Skeletal muscle cell (primary cell): ENCODE measurements around the gene MRPL46.
"Not testable (repeated sequence)": the region's sequence is repeated elsewhere in the genome, so short reads cannot be mapped to it uniquely, and the experiment has no call there.

ENCODE experiments used
- DNase-seq: peaks from one replicate; pipeline ENCODE4 v3.0.0-alpha.2; 2010; ENCODE audit warnings: low read depth
- H3K4me3 ChIP-seq: 2 replicates; pipeline ENCODE4 v1.5.1; 2011; ENCODE audit warnings: low read depth, mild to moderate bottlenecking, control low read depth, low read length, moderate library complexity

Gene MRPL46

DNA sequence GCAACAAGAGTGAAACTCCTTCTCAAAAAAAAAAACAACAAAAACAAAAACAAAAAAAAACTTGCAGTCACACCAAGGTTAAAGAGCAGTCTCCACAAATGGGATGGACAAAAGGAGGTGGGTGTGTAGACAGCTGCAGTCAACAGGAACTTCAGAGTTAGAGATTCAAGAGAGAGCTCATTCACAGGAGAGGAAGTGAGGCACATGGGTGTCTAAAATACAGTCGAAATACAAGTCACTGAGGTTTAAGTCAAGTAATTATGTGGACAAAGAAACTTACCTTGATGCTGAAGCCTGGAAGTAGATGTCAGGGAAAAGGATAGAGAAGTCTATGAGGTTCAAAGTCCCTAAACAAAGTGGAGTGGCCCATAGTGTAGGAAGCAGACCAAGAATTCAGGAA, 15.1 kb upstream of the MRPL46 start:
- DNase-seq = no peak
- H3K4me3 ChIP-seq = no peak overlapping the region

DNA sequence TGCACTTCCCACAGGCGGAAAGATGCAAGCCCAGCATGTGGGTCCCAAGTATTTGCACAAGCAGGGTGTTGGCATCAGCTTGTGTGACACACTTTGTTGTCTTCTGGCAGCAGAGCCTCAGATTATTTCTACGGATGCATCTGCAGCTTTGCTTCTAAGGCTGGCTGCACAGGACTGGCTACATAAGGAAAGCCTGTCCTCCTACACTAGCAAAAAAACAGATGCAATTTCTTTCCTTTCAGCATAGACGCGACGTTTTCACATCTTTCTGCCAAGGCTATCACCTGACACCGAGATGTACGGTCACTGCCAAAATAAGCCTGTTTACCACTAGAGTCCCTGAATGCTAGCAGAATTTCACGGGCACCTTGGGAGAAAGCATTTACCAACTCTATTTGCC, 13.8 kb upstream of the MRPL46 start:
- DNase-seq = no peak

DNA sequence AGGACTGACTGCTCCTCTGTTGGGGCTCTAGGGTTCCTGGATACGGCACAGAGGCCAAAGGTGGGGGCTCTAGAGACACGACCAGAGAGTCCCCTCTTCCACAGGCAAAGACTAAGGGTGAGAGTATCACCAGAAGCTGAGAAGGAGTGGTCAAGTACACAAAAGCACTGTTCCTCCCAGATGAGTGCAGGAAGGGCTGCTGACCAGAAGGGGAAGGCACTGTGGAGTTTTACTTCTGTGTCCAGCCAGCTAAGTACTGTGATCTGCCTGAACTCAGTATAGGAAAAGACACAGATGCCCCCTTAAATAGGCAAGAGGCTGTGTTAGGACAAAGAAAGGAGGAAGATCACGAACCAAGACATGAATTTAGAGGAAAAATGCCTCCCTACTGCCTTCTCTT, 12.0 kb upstream of the MRPL46 start:
- H3K4me3 ChIP-seq = no peak overlapping the region
- no peak for DNase-seq

More for the DNA sequence above, 13.8 kb upstream of the MRPL46 start:
- H3K4me3 ChIP-seq = no peak overlapping the region

DNA sequence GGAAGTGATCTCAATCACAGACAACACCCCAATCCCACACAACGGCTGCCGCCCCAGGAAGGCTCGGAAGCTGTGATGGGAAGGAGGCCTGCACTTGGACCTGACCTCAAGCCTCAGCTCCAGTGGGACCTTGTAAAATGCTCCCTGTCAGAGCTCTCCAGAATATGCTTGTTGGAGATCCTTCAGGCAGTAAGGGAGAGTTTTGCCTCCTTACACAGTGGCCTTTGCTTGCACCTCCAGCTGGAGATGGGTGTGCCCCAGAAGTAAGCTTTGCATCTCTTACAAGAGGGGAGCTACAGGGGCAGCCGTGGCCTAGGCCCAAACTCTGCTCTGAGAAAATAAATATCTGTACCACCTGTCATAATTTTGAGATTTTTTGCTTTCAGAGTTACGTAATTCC, 10.7 kb upstream of the MRPL46 start:
- H3K4me3 ChIP-seq = no peak overlapping the region
- DNase-seq = no peak

DNA sequence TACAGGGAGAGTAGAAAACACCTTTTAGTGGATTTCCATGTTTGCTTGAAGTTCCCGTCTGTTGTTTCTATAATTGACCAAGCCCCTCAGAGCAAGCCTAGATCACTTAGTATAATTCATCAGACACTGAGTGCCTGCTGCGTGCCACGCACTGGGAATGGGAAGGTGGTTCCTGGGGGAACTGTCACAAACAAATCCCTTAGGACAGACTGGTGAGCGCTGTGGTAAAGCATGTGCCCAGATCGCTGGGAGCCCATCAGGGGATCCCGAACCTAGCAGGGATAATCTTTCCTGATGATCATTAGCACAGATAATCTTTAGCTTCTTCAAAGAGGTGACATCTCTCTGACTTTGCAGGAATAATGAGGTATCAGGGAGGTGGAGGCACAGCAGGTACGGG, 9.9 kb upstream of the MRPL46 start:
- H3K4me3 ChIP-seq = no peak overlapping the region
- DNase-seq = no peak

DNA sequence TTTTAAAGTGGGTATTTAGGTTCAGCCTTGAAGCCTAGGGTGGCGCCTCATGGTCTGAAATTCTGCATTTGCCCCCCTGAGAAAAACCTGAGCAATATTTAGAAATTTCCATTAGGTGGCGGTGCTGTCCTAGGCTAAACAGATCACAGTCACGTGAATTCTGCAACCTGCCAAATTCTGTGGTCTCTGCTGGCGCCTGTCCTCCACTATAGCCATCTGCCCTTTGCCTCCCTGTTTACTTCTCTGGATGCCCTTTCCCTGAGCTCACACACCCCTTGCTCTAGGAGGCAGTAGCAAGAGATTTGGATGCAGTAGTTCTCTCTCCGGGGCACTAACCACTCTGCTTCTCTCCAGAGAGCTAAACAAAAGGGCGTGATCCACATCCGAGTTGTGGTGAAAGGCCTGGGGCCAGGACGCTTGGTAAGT, 9.5 kb upstream of the MRPL46 start:
- no peak overlapping the region for H3K4me3 ChIP-seq
- DNase-seq = no peak

DNA sequence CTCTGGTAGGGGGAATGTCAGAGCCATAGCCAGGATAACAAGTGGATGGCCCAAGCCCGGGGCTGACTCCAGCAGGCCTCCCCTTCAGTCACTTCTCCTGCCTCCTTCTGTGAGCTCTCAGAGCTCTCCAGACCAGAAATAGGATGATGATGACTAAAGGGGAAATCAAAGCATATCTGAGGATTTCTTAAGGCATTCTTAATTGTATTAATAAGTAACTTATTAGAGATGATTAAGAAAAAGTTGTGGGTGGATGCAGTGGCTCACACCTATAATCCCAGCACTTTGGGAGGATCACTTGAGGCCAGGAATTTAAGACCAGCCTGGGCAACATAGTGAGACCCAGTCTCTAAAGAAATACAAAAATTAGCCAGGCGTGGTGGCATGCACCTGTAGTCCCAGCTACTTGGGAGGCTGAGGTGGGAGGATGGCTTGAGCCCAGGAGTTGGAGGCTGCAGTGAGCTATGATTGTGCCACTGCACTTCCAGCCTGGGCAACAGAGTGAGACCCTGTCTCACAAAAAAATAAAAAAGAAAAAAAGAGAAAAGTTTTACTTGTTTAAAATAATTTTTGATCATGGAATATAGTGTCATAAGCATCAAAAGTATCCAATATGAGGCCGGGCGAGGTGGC, 6.6 kb upstream of the MRPL46 start:
- H3K4me3 ChIP-seq, DNase-seq: not testable (repeated sequence)

DNA sequence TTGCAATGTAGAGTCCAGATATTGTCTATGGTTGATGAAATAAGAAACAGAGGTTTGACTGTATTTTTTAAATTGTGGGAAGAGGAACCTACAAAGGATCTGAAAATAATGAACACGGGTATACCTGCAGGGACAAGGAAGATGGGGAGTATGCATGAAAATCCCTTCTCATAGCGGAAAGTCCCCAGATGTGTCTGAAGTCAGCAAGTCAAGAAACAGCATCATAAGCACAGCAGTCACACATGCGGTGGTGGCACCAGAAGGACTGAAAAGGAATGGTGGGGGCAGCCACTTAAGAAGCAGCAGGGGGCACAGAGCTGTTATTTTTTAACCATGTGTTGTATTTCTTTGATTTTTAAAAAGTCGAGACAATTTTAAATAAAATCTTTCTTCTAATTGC, 5.0 kb upstream of the MRPL46 start:
- no peak overlapping the region for H3K4me3 ChIP-seq
- no peak for DNase-seq

DNA sequence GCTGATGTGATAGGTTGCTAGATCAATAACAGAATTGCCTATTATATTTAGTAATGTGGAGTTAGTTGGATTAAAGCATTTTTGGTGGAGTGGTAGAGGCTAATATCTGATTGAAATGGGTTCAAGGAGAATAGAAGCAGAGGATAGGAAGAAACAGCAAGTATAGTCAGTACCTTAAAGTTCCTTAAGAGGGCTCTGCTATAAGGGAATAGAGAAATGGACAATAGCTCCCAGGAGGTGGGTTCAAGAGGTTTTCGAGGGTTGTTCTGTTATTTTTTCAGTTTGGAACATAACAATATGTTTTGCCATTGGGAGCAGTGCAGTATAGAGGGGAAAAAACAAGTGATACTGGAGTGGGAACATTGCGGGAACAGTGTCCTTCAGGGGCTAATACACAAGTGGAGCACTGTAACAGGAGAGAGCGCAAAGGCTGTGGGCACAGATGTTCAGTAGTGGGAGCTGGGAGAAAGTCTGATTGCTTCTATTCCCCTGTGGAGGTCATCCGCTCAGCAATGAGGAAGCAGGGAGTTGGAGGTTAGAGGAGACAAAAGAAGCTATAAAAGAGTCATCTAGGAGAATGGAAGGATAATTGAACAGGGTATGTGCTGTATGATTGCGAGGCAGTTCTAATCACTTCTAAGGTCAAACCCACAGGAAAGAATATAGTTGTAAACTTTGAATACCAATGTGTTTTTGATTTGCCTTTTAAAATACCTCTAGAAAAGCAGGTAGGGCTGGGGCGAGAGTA, 3.6 kb upstream of the MRPL46 start:
- no peak for DNase-seq
- H3K4me3 ChIP-seq = no peak overlapping the region

DNA sequence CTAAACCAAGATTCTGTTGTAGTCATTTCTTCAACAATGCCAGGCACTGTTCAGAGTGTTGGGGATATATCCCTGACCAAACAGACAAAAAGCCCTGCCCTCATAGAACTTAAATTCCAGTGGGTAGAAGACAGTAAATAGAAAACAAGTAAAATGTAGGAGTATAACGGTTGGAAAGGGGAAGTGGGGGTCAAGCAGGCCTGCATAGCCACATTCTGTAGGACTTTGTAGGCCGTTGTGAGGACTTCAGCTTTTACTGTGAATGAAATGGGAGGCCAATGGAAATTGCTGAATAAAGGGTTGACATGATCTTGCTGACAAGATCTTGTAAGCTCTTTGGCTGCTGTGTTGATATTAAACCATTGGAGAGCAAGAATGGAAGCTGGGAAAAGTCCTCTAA, 2.1 kb upstream of the MRPL46 start:
- no peak for DNase-seq

DNA sequence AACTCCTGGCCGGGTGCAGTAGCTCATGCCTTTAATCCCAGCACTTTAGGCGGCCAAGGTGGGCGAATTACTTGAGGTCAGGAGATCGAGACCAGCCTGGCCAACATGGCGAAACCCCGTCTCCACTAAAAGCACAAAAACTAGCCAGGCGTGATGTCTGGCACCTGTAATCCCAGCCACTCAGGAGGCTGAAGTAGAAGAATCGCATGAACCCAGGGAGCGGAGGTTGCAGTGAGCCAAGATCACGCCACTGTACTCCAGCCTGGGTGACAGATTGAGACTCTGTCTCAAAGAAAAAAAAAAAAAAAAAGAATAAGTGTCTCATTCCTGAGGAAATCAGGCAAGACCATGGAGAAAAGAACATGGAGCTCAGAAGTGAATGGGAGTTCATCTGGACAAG, 1.5 kb upstream of the MRPL46 start:
- not testable (repeated sequence) for H3K4me3 ChIP-seq, DNase-seq

More for the DNA sequence above, 2.1 kb upstream of the MRPL46 start:
- H3K4me3 ChIP-seq = no peak overlapping the region

DNA sequence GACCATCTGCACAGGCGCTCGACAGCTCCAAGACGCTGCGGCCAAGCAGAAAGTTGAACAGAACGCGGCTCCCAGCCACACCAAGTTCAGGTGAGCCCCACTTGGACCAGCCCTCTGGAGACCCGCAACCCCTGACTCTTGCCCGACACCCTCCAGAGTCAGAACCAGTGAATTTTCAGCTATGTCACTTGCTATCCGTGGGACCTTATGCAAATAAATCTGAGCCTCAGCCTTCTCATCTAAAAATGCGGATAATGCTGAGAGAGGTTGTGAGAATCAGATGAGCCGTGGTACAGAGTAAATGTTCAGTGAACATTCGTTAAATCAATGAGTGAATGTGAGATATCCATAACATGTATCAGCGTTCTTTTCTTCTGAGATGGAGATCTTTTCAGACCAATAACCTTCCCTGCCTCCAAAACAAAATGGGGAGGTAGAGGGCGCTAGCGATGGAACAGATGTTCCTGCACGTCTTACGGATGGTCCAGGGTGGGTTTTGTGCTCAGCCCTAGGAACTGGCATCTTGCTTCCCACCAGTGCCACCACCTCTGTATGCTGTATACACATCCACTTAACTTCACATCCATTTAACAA, 844 bp upstream of the MRPL46 start:
- H3K4me3 ChIP-seq = peak overlapping the region; percentile 91
- DNase-seq = no peak

DNA sequence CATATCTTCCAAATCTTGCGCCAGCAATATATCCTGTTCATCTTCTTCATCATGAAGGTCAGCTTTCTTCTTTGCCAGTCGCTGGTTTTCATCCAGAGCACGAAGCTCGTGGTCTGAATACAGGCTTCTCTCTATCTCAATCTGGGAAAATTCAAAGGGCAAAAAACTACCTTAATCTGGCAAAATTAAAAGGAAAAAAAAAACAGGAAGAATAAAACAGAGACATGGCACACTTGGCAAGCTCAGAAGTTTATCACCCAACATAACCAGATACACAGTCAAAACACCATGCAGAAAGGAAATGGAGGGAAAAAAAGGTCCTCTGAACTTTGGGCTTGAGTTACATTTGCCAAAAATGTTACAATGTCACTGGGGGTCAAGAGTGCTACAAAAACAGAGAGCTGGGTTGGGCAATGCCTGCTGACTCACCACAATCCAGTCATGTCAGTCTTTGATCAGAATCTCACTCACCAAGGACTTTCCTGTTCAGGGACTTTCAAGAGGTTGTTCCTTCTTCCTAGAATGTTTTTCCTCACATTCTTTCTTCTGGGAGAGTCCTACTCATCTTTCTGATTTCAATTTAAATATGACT, 1.5 kb downstream of the MRPL46 start:
- H3K4me3 ChIP-seq = no peak overlapping the region
- peak; percentile 46 for DNase-seq

DNA sequence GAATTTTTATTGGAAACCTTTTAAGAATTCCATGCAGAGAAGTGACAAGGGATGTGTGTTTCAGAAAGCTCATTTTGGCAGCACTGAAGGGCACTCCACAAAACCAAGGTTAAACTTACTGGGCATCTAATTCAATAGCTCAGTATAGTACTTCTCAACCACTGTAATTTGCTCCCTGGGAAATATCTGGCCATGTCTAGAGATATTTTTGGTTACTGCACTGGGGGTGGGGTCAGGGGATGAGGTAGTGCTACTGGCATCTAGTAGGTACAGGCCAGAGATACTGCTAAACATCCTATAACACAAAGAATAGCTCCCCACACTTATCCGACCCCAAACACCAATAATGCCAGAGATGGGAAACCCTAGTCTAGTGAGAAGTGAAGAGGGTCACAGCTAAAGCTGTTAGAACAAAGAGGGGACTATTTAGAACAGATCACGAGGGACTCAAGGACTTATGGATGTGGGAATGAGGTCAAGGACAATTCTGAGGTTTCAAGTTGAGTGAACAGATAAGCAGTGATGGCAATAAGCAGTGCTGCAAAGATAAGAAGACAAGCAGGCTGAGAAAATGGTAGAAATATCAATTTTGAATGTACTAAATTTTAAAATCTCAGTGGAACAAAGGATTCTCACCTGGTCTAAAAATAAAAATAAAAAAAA, 3.2 kb downstream of the MRPL46 start:
- DNase-seq = no peak
- H3K4me3 ChIP-seq = no peak overlapping the region

DNA sequence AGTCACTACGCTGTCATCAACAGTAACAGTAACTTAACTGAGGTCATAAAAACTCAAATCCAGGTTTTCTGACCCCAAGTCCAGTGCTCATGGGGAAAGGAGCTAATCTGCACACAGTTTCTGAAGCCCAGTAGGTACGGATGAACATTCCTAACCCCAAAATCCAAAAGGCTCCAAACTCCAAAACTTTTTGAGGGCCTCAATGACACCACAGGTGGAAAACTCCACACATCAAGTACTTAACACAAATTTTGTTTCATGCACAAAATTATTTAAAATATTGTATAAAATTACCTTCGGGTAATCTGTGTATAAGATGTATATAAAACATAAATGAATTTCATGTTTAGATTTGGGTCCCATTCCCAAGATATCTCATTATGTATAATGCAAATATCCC, 10.5 kb downstream of the MRPL46 start:
- no peak for DNase-seq

DNA sequence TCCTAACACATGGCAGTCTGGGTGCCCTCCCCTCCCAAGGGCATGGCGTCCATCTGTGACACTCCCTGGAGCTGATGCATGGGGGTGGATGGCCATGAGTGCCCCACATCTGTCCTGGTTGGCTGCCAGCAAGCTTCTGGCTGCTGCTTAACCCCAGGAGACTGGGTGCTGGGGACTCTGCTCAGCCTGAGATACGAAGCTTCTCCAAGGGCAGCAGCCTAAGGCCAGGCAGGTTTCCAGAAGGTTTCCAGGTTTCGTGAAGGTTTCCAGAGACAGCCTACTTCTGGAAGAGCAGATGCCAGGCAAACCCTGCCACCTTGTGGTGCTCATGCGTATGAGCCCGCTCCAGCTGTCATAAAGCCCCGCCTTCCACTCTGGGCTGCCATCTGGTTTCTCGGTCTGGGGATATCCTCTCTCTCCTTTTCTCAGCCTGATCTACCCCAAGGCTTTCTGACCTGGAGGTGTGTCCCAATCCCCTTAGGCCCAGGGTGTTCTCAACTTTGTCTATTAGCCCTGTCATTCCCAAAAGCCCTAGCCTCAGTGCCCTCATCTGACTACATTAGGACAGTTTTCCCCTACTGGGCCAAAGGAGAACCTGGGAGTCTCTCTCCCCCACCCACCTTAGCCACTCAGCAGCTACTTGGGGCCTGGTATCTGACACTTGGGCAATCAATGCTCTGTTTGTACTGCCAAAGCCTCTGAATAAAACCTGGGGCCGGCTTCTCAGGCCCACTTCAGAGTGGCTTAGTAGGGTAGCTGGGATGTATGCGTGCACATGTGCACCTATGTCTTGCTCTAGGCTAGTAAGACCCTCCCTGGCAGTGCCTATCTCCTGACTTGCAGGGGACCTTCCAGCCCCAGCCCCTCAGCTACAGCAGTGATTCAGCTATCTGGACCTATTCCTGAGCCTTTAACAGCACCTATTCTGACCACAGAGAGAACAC, 12.0 kb downstream of the MRPL46 start:
- no peak for DNase-seq

More for the DNA sequence above, 10.5 kb downstream of the MRPL46 start:
- H3K4me3 ChIP-seq = no peak overlapping the region

DNA sequence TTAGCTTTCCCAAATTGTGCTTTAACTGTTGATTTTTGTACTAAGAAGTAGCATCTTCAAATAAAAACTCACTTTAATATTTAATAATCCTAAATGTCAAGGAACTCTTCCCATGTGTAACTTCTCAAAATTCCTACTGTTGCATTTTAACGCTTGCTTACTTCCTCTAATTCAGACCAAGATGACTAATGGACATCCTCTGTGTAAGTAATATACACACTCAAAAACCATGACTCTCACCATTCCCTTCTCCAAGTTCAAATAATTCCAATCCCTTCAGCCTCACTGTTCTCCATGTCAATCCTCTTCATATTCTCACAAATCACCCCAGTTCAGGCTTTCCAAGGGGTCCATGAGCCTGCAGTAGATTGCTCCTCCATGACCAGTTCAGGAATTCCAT, 13.0 kb downstream of the MRPL46 start:
- no peak overlapping the region for H3K4me3 ChIP-seq
- no peak for DNase-seq

More for the DNA sequence above, 12.0 kb downstream of the MRPL46 start:
- H3K4me3 ChIP-seq = no peak overlapping the region

DNA sequence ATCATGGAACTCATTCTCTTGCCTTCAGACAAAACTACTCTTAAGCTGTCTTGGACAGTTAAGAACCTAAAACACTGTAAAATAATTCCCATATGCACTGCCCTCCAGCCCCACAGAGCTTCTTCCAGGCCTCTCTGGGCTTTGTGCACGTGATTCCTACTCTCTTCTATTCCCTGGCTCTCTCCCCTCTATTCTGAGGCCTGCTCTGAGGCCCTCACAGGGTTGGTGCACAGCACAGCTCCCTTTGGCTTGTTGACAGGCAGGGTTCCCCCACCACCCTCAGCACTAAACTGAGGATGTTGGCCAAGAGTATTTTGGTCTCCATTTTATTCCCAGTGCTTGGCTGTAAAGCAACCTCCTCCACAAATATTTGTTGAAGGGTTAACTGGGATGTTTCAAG, 13.5 kb downstream of the MRPL46 start:
- DNase-seq = no peak
- H3K4me3 ChIP-seq = no peak overlapping the region
